Loucy (cell line): ENCODE measurements around the gene TMEM167B.

Experiments
- EZH2phosphoT487 ChIP-seq: fragments of 200-600 bp; IDR thresholded peaks from 2 replicates; pipeline ENCODE4 v1.6.1; 2018; ENCODE audit warnings: antibody characterized with exemption, mild to moderate bottlenecking, moderate library complexity, borderline replicate concordance
- TF ChIP-seq, protein P1 (sequence below): fragments of 200-600 bp; sonication (generic); conservative IDR thresholded peaks from 2 replicates; pipeline ENCODE4 v1.5.1; 2014; ENCODE audit warnings: mild to moderate bottlenecking, antibody characterized with exemption, low read length

- TF ChIP-seq, protein P1, sequence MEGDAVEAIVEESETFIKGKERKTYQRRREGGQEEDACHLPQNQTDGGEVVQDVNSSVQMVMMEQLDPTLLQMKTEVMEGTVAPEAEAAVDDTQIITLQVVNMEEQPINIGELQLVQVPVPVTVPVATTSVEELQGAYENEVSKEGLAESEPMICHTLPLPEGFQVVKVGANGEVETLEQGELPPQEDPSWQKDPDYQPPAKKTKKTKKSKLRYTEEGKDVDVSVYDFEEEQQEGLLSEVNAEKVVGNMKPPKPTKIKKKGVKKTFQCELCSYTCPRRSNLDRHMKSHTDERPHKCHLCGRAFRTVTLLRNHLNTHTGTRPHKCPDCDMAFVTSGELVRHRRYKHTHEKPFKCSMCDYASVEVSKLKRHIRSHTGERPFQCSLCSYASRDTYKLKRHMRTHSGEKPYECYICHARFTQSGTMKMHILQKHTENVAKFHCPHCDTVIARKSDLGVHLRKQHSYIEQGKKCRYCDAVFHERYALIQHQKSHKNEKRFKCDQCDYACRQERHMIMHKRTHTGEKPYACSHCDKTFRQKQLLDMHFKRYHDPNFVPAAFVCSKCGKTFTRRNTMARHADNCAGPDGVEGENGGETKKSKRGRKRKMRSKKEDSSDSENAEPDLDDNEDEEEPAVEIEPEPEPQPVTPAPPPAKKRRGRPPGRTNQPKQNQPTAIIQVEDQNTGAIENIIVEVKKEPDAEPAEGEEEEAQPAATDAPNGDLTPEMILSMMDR = no peak
- TF ChIP-seq EZH2phosphoT487 = no peak
Observed at GRCh38 chr1:109069294-109069693, 21.3 kb upstream of the TMEM167B start.
